ENCODE results near the gene SLC17A4. TPM values are rescaled to one million over a fixed set of nuclear protein-coding genes. Genes with fewer than 3 reads are reported as not detected.

Gene SLC17A4
- total and polyA plus RNA-seq, 2 of the 13 experiments (the other 11 are each of a cell fraction or from before 2014, with no cell fraction given), result 0.07 TPM; not detected in 1

GRCh38 chr6:25746968-25747367, 7.6 kb upstream of the SLC17A4 start (continued):
- TF ChIP-seq ZBTB49 (CRISPR knock-in tag; IDR thresholded peaks at IDR 0.05; ENCODE audit: borderline replicate concordance) (no peak), FOSL1 (CRISPR knock-in tag; IDR thresholded peaks at IDR 0.05; ENCODE audit: borderline replicate concordance) (no peak), POGZ (CRISPR knock-in tag; IDR thresholded peaks at IDR 0.05) (0 out of 2 replicates have a peak, but pooled peaks have one; percentile 45), CTCF (CRISPR knock-in tag; IDR thresholded peaks at IDR 0.05) (peak; percentile 61), ZBTB43 (CRISPR knock-in tag; conservative IDR thresholded peaks at IDR 0.05) (no peak), ZNF513 (CRISPR knock-in tag; conservative IDR thresholded peaks at IDR 0.05) (no peak), NFE2L2 (IDR thresholded peaks at IDR 0.05; ENCODE audit: low read length) (no peak), RCOR2 (CRISPR knock-in tag; IDR thresholded peaks at IDR 0.05) (no peak), ZNF143 (CRISPR knock-in tag; IDR thresholded peaks at IDR 0.05) (no peak), ZMYM4 (CRISPR knock-in tag; IDR thresholded peaks at IDR 0.05) (0 out of 2 replicates have a peak, but pooled peaks have one; percentile 33), FOXO1 (CRISPR knock-in tag; IDR thresholded peaks at IDR 0.05) (0 out of 2 replicates have a peak, but pooled peaks have one; percentile 26), ZKSCAN8 (CRISPR knock-in tag; IDR thresholded peaks at IDR 0.05; ENCODE audit: borderline replicate concordance) (0 out of 2 replicates have a peak, but pooled peaks have one; percentile 21), CREB3 (CRISPR knock-in tag; IDR thresholded peaks at IDR 0.05) (no peak), ZNF878 (CRISPR knock-in tag; IDR thresholded peaks at IDR 0.05) (no peak)

Measured in HepG2 (cell line).